GDM1 (cell line): ENCODE results near the gene ERN1.

Experiments used
- DNase-seq: peaks from one replicate; lab custom pipeline; 2025; lab: John Stamatoyannopoulos, UW

ERN1 gene

GRCh38 chr17:64004218-64004770, 125.7 kb downstream of the ERN1 start:
- no peak for DNase-seq

DNA sequence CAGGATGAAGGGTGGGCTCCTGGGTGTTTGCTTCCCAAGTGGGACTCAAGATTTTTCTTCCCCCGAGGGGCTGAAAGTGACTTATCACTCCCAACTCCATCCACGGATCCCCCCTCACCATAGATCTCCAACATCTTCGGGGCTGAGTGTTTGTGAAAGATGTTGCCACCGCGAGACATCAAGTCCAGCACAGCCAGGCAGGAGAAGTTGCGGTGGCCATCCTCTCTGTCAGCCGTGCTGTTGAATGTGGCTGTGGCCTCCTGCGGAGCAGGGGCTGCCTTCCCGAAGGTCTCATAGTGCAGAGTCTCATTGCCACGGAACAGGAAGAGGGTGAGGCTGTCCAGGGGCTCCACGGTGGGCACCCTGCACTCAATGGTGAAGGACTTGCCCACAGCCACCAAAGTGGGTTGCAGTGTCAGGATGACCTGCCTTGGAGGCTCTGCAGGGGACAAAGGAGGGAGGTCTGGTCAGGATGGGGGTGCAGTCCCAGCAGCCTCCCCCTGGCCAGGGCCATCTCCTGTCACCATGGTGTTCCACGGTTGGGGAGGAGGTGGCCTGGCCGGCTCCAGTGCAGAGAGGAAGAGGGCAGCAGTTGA, 126.3 kb downstream of the ERN1 start:
- no peak for DNase-seq

DNA sequence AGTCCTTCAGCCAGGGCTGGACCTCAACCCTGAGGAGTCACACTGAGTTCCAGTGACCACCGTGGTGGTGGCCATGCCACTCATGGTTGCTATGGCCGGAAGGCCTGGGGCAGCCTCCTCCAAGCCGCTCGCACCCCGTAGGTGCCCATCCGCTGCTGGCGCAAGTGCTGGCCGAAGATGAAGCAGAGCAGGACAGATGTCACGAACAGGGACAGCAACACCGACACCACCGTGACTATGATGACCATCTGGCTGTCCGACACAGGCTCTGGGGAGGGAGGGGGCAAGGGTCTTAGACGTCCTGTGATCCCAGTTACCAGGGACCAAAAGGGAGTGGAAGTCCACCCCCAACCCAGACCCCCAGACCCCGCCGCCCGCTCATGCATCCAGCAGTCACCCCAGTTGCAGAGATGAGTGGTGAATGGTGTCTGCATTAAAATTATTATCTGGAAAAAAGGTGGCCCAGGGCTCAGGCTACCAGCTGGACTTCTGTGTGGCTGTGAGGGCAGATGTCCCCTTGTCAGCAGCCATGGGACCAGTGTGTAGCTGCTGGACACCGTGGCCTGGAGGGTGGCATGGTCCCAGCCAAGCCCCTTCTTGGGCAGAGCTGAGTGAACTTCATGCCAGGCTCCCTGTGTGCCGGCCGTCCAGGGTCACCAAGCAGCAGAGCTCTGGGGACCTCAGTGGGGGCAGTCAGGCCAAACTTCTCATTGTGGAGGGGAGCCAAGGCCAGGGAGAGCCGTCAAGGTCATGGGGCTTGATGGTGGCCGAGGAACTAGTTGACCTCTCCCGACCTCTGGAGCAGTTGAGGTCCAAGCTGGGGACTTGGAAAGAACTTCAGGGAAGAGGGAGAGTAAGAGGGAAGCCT, 127.1 kb downstream of the ERN1 start:
- DNase-seq = no peak

- no peak for DNase-seq
Observed at GRCh38 chr17:64001763-64002529, 128.0 kb downstream of the ERN1 start.

GRCh38 chr17:64001091-64001579, 128.8 kb downstream of the ERN1 start:
- no peak for DNase-seq

DNA sequence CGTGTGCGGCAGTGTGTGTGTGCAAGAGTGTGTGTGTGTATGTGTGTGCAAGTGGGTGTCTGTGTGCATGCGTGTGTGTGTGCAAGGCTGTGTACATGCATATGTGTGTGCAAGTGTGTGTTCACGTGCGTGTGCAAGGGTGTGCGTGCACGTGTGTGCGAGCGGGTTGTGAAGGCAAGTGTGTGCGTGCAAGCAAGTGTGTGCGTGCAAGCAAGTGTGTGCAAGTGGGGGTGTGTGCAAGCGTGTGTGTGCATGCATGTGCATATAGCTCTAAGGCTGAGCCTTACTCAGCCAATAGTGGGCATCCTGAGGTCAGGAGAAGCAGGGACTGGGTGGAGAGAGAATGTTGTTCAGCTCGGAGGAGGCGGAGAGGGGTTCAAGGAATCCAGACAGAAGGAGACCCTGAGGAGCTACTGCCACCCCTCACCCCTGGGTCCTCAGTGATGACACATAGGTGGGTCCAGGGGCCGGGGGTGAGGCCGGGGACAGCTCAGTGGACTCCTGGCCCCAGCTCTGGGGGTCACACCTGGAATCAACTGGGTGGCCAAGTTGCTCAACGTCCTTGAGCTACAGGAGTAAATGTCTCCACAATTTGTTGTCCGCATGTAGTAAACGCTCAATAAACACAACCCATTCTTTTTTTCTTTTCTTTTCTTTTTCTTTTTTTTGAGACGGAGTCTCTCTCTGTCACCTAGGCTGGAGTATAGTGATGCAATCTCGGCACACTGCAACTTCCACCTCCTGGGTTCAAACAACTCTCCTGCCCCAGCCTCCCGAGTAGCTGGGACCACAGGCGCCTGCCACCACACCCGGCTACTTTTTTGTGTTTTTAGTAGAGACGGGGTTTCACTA, 130.0 kb downstream of the ERN1 start:
- DNase-seq = no peak

GRCh38 chr17:63998721-63999679, 130.9 kb downstream of the ERN1 start:
- DNase-seq = no peak

GRCh38 chr17:63998050-63998720, 131.8 kb downstream of the ERN1 start, which contains the start of gene PRR29:
PRR29 (plus strand) TSS chr17:63998351; CDS start chr17:63998365, 14 bp downstream.
- no peak for DNase-seq

- DNase-seq = no peak
Observed at GRCh38 chr17:63997341-63998048, 132.4 kb downstream of the ERN1 start.

GRCh38 chr17:63996430-63997182, 133.3 kb downstream of the ERN1 start:
- DNase-seq = no peak

DNA sequence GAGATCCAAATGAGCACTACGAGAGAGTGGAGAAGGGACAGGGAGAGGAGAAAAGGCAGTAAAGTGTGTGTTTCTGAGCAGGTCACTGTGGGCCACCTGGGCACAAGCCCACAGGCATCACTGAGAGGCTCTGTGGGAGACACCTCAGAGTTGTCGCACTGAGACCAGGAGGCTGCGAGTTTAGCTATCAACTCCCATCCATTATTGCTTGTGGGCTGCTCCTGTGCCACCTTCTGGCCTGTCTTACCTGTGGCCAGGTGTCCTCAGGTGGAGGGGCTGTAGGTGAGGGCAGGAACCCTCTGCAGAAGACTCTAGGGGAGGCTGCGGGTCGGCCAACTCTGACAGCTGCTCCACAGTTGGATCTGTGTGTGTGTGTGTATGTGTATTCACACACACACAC, 134.3 kb downstream of the ERN1 start:
- no peak for DNase-seq

GRCh38 chr17:63993368-63993985, 136.5 kb downstream of the ERN1 start:
- no peak for DNase-seq

GRCh38 chr17:63991611-63992010, 138.3 kb downstream of the ERN1 start:
- no peak for DNase-seq

GRCh38 chr17:63989622-63990345, 140.2 kb downstream of the ERN1 start:
- no peak for DNase-seq
